ENCODE results near the gene MRPL20.

MRPL20 gene

GRCh38 chr1:1359664-1360468 is 47.2 kb downstream of the MRPL20 start:
- ATAC-seq: no peak

GRCh38 chr1:1359308-1359663 is 47.8 kb downstream of the MRPL20 start:
- no peak for ATAC-seq

DNA sequence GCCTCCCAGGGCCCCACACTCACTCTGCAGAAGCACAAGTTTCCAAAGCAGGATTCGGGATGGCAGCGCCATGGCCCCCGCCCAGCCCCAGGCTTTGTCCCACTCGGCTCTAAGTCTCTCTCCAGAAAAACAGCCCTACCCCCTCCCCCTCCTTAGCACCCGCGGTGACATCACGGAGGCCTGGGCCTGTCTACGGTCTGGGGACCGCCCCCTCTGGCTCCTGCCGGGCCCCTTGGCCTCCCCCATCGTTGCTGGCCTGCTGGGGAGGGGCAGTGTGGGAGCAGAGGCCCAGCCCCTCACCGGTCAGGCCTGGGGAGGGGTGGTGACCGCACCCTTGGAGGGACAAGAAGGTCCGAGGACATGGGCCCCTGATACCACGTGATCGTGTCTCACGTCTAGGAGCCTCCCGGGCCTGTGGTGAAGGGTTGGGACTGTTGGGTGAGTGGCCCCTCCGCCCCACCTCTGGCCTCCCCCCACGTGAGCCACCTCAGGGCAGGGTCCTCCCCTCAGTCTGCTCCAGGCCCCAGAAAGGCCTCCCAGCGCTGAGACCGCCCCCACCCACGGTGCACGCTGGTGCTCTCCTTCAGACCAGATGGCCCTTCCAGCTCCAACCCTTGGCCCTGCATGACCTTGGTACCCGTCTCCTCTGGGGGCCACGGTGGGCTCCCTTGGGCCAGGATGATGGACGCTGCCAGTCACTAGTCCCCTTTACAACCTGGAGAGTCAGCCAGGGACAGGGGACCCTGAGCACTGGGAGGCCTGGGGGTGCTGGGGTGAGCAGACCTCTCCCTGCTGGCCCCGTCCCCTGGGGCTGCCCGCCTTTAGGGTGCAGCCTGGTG is 48.4 kb downstream of the MRPL20 start, which contains the start of gene MXRA8:
Gene MXRA8 (minus strand): TSS at position 123 of the 839 bp plus-strand sequence. CDS start 51 bp downstream, at position 72.
- ATAC-seq: no peak

DNA sequence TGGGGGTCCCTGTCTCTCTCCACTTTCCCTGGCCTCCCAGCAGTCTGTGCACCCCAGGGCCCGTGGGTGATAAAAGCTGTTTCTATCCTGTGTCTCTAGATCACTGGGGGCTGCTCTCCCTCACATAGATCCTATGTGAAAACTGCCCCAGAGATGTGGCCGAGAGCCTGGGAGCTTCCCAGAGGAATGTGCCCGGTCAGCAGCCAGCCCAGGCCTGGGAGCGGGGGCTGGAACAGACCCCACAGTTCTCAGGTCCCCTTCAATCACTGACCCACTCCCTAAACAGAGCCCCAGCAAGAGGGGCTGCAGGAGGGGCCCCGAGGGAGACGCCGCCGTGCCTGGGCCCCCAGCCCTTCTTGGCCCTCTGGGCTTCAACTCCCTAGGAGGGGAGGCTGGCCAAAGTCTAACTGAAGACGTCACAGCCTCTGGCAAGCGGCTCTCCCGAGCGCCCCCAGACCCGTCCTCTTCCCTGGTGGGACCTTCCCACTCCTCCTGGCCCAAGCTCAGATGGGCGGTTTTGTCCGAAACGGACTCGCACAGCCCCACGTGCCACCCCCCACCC is 49.1 kb downstream of the MRPL20 start:
- no peak for ATAC-seq

DNA sequence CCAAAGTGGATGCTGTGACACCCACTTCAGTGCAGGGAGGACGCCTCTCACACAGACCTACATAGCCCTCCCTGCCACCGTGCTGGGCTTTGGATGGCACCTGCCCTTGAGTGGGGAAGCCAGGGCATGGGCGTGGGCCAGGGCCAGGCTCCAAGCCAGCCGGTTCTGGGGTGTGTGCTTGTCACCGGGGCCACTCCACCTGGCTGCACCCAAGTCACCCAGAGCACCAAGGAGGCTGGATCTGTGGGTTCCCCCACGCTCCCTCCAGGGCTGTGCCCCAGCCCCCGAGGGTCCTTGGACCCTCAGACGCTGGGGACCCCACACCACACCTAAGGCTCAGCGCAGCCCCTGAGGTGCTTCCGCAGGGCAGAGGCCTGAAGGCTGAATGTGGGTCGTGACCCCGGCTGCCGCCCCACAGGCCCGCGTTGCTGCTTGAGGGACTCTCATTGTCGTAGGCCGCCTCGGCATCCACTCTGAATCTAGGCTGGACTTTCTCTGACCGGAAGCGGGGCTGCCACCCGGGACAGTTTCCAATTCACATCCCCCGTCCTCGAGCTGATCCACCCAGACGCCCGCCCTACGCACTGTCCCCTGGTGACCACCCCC is 50.2 kb downstream of the MRPL20 start:
- no peak for ATAC-seq

DNA sequence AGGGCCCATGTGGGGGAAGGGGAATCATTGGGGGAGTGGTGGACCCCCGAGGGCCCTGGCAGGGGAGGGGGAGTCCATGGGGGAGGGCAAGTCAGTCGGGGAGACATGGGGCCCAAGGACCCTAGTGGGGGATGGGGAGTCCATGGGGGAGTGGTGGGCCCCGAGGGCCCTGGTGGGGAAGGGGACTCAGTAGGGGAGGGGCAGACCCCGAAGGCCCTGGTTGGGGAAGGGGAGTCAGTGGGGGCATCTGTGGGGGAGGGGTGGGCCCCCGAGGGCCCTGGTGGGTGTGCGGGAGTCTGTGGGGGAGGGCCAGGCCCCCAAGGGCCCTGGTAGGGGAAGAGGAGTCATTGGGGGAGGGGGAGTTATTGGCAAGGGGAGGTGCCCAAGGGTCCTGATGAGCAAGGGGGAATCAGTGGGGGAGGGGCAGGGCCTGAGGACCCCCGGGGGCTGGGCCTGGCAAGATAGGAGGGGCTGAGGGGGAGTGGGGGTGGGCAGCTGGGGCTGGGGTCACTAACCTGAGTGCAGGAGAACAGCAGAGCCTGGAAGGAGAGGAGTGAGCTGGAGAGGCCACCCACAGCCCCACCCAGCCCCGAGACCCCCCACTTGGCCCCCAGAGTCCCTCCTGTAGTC is 50.8 kb downstream of the MRPL20 start:
- ATAC-seq: no peak

GRCh38 chr1:1355416-1355815 is 51.7 kb downstream of the MRPL20 start:
- ATAC-seq: peak in 1 of 2 donors; percentile 28

GRCh38 chr1:1354271-1355247 is 52.5 kb downstream of the MRPL20 start:
- no peak for ATAC-seq

- ATAC-seq: no peak
These were observed 53.5 kb downstream of the MRPL20 start for GRCh38 chr1:1353389-1354151.

DNA sequence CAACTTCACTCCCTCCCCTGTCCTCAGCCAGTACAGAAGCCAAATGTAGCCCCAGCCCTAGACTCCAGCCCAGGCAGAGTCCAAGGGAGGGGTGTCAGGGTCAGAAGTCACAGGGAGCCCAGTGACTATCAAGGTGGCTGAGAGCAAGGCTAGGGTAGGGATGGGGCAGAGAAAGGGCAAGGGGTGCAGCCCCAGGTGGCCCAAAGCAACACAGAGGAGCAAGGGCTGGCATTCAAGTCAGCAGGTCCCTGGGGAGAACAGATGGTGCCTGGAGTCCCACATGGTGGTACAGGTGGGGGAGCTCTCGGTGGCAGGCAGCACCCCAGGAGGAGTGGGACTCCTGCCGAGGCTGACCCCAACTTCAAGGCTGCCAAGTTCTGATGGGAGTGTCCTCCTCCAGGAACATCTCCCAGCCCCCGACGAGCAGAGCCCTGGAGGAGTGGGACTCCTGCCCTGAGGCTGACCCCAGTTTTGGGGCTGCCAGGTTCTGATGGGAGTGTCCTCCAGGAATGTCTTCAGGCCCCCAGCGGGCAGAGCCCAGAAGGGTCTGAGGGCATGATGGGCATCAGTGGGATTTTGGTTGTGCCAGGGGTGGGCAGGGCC is 54.2 kb downstream of the MRPL20 start:
- no peak for ATAC-seq
